ENCODE measurements around the gene RIT1. TPM values are rescaled to one million over a fixed set of nuclear protein-coding genes. Genes with fewer than 3 reads are reported as not detected.
"Not testable (repeated sequence)": the region's sequence is repeated elsewhere in the genome, so short reads cannot be mapped to it uniquely, and the experiment has no call there.

RIT1 gene
- total and polyA plus RNA-seq, 9 donors = 8.6 to 26.9 (median 21.0) TPM

- Histone ChIP-seq H3K27ac (no peak overlapping the region), H3K36me3 (no peaks in the 10 kb centered on the region), H3K4me3 (no peak overlapping the region), H3K9me3 (no peaks in the 10 kb centered on the region), H3K27me3 (no peaks in the 10 kb centered on the region), H3K4me1 (ENCODE audit: insufficient read depth) (peaks cover 10% of the 10 kb centered on the region)
- intact Hi-C loops (cut with DNase I) = no loop called here
- WGBS, 3 donors = 36 to 73% (median 60%) methylated on average over 1 of the region's 1 CpG
- TF ChIP-seq CTCF (IDR thresholded peaks at IDR 0.05) = no peak
- no peak for TF ChIP-seq POLR2A (IDR thresholded peaks at IDR 0.05)
- TF ChIP-seq EP300 (IDR thresholded peaks at IDR 0.05) = no peak
- DNase-seq = no peak
Measured at GRCh38 chr1:155932081-155932480, 20.9 kb upstream of the RIT1 start.

- H3K9me3 ChIP-seq = no peaks in the 10 kb centered on the region
- 39 to 58% (median 47%) methylated on average over 7 of the region's 7 CpGs for WGBS, 3 donors
- no peak overlapping the region for H3K4me3 ChIP-seq
- peaks cover 10% of the 10 kb centered on the region for H3K4me1 ChIP-seq (ENCODE audit: insufficient read depth)
- TF ChIP-seq POLR2A (IDR thresholded peaks at IDR 0.05) (no peak), EP300 (IDR thresholded peaks at IDR 0.05) (no peak), CTCF (IDR thresholded peaks at IDR 0.05) (no peak)
- H3K27ac ChIP-seq = no peak overlapping the region
- DNase-seq = no peak
- intact Hi-C loops (cut with DNase I) = no loop called here
- no peaks in the 10 kb centered on the region for H3K36me3 ChIP-seq
- H3K27me3 ChIP-seq = no peaks in the 10 kb centered on the region
Measured at GRCh38 chr1:155931332-155932038, 20.3 kb upstream of the RIT1 start.

- H3K27me3 ChIP-seq; H3K4me3 ChIP-seq; DNase-seq; H3K27ac ChIP-seq; intact Hi-C loops (cut with DNase I); H3K9me3 ChIP-seq; H3K36me3 ChIP-seq: not testable (repeated sequence)
- H3K4me1 ChIP-seq (ENCODE audit: insufficient read depth) = peaks cover 10% of the 10 kb centered on the region
- 41 to 65% (median 42%) methylated on average over 10 of the region's 10 CpGs for WGBS, 3 donors
Measured at GRCh38 chr1:155930725-155931124, 19.6 kb upstream of the RIT1 start.

GRCh38 chr1:155929057-155929456, 17.9 kb upstream of the RIT1 start:
- H3K9me3 ChIP-seq = no peaks in the 10 kb centered on the region
- H3K27ac ChIP-seq = no peak overlapping the region
- H3K4me1 ChIP-seq (ENCODE audit: insufficient read depth) = peaks cover 10% of the 10 kb centered on the region
- TF ChIP-seq CTCF (IDR thresholded peaks at IDR 0.05) = no peak
- TF ChIP-seq EP300 (IDR thresholded peaks at IDR 0.05) = no peak
- TF ChIP-seq POLR2A (IDR thresholded peaks at IDR 0.05) = no peak
- H3K4me3 ChIP-seq = no peak overlapping the region
- WGBS, 3 donors = 27 to 42% (median 27%) methylated on average over 5 of the region's 5 CpGs
- H3K36me3 ChIP-seq = no peaks in the 10 kb centered on the region
- intact Hi-C loops (cut with DNase I) = no loop called here
- H3K27me3 ChIP-seq = no peaks in the 10 kb centered on the region
- DNase-seq = no peak

DNA sequence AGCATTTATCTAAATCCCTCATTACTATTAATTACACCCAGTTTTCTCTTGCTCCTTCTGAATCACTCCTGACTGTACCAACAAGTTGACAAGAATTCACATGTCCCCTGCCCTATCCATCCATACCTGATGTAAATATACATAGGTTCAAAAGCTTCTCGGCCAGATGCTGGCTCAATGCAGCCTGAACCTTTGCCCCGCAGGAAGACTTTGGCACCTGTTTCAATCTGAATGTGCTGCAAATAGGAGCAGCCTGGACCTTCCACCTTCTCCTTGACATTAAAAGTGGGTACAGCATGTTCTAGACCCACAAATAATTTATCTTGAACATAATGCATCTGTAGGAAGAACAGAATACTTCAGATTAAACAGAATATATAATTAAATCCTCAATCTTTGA, 14.4 kb upstream of the RIT1 start:
- no peak overlapping the region for H3K27ac ChIP-seq
- no peaks in the 10 kb centered on the region for H3K9me3 ChIP-seq
- no peaks in the 10 kb centered on the region for H3K36me3 ChIP-seq
- no peak overlapping the region for H3K4me3 ChIP-seq
- TF ChIP-seq EP300 (IDR thresholded peaks at IDR 0.05) = no peak
- no peak for TF ChIP-seq POLR2A (IDR thresholded peaks at IDR 0.05)
- no peak for TF ChIP-seq CTCF (IDR thresholded peaks at IDR 0.05)
- WGBS, 3 donors = 93 to 95% (median 95%) methylated on average over 2 of the region's 2 CpGs
- intact Hi-C loops (cut with DNase I) = no loop called here
- no peaks in the 10 kb centered on the region for H3K4me1 ChIP-seq (ENCODE audit: insufficient read depth)
- DNase-seq = no peak
- H3K27me3 ChIP-seq = no peaks in the 10 kb centered on the region
